ENCODE results near the gene ZMYND10. TPM values are rescaled to one million over a fixed set of nuclear protein-coding genes. Genes with fewer than 3 reads are reported as not detected.

ZMYND10 gene
- total and polyA plus RNA-seq, 9 of the 15 experiments (the other 6 are each of a cell fraction or from before 2014, with no cell fraction given): 0.20 to 2.8 (median 0.70) TPM

DNA sequence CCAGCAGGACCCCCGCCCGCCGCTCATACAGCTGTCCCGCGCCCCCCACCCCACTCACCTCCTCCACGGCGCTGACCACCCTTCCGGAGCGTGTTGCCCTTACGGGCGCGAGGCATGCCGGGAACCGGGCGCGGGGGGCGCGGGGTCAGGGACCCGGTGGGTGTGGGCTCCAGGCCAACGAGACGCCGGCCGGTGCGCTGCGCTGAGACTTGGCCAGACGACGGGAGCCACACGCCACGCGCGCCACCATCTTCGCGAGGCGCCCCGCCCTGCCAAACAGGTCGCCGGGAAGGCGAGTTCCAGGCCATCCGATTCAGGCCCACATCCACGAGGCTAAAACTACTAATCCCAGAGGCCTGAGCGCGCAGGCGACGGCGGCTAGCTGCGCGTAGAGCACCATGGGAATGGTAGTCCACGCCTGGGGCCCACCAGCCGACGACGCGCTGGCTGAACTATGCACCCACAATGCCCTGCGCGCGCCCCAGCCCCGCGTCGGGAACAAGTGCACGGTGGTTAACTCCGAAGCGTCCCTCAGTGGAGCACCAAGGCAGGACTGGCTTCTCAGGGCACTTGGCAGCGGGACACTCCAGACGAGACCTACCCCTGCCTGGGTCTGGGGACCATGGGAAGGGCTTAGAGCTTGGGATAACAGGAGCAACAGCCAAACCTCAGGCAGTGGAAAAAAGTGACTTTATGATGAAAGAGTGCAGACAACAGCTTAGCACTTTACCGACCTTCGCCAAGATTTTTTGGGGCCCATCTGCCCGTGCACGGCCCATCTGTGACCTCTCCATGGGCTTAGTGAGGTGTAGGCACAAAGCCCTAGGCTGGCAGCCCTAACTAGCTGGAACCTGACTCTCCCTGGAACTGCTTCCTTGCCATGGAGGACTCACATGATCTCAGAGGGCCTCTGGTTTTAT, 53.1 kb downstream of the ZMYND10 start, which contains the start of gene IFRD2 (continued):
- TF ChIP-seq, protein P1, sequence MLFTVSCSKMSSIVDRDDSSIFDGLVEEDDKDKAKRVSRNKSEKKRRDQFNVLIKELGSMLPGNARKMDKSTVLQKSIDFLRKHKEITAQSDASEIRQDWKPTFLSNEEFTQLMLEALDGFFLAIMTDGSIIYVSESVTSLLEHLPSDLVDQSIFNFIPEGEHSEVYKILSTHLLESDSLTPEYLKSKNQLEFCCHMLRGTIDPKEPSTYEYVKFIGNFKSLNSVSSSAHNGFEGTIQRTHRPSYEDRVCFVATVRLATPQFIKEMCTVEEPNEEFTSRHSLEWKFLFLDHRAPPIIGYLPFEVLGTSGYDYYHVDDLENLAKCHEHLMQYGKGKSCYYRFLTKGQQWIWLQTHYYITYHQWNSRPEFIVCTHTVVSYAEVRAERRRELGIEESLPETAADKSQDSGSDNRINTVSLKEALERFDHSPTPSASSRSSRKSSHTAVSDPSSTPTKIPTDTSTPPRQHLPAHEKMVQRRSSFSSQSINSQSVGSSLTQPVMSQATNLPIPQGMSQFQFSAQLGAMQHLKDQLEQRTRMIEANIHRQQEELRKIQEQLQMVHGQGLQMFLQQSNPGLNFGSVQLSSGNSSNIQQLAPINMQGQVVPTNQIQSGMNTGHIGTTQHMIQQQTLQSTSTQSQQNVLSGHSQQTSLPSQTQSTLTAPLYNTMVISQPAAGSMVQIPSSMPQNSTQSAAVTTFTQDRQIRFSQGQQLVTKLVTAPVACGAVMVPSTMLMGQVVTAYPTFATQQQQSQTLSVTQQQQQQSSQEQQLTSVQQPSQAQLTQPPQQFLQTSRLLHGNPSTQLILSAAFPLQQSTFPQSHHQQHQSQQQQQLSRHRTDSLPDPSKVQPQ (CRISPR knock-in tag; IDR thresholded peaks at IDR 0.05; ENCODE audit: borderline replicate concordance): no peak
- TF ChIP-seq SMARCC2 (IDR thresholded peaks at IDR 0.05; ENCODE audit: low read depth): no peak
- TF ChIP-seq, protein P2, sequence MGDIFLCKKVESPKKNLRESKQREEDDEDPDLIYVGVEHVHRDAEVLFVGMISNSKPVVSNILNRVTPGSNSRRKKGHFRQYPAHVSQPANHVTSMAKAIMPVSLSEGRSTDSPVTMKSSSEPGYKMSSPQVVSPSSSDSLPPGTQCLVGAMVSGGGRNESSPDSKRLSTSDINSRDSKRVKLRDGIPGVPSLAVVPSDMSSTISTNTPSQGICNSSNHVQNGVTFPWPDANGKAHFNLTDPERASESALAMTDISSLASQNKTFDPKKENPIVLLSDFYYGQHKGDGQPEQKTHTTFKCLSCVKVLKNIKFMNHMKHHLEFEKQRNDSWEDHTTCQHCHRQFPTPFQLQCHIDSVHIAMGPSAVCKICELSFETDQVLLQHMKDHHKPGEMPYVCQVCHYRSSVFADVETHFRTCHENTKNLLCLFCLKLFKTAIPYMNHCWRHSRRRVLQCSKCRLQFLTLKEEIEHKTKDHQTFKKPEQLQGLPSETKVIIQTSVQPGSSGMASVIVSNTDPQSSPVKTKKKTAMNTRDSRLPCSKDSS (IDR thresholded peaks at IDR 0.05; ENCODE audit: low read depth, partially characterized antibody): no peak
- TF ChIP-seq RBM39 (optimal IDR thresholded peaks at IDR 0.05; ENCODE audit: low read depth, low read length): no peak
- 0 out of 2 replicates have a peak, but pooled peaks have one; percentile 37 for TF ChIP-seq ATF1 (CRISPR knock-in tag; IDR thresholded peaks at IDR 0.05)
- TF ChIP-seq ATF1 (tag; IDR thresholded peaks at IDR 0.05): peak; percentile 97
- TF ChIP-seq FOXA3 (CRISPR knock-in tag; conservative IDR thresholded peaks at IDR 0.05 in 1 of 2, IDR thresholded peaks at IDR 0.05 in 1 of 2): no peak
- TF ChIP-seq ELF2 (CRISPR knock-in tag; IDR thresholded peaks at IDR 0.05): no peak
- TF ChIP-seq NFE2L1 (tag; IDR thresholded peaks at IDR 0.05; ENCODE audit: borderline replicate concordance, low read depth): no peak
- TF ChIP-seq, protein P3, sequence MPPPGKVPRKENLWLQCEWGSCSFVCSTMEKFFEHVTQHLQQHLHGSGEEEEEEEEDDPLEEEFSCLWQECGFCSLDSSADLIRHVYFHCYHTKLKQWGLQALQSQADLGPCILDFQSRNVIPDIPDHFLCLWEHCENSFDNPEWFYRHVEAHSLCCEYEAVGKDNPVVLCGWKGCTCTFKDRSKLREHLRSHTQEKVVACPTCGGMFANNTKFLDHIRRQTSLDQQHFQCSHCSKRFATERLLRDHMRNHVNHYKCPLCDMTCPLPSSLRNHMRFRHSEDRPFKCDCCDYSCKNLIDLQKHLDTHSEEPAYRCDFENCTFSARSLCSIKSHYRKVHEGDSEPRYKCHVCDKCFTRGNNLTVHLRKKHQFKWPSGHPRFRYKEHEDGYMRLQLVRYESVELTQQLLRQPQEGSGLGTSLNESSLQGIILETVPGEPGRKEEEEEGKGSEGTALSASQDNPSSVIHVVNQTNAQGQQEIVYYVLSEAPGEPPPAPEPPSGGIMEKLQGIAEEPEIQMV (tag; conservative IDR thresholded peaks at IDR 0.05; ENCODE audit: low read depth): no peak
- TF ChIP-seq, protein P4, sequence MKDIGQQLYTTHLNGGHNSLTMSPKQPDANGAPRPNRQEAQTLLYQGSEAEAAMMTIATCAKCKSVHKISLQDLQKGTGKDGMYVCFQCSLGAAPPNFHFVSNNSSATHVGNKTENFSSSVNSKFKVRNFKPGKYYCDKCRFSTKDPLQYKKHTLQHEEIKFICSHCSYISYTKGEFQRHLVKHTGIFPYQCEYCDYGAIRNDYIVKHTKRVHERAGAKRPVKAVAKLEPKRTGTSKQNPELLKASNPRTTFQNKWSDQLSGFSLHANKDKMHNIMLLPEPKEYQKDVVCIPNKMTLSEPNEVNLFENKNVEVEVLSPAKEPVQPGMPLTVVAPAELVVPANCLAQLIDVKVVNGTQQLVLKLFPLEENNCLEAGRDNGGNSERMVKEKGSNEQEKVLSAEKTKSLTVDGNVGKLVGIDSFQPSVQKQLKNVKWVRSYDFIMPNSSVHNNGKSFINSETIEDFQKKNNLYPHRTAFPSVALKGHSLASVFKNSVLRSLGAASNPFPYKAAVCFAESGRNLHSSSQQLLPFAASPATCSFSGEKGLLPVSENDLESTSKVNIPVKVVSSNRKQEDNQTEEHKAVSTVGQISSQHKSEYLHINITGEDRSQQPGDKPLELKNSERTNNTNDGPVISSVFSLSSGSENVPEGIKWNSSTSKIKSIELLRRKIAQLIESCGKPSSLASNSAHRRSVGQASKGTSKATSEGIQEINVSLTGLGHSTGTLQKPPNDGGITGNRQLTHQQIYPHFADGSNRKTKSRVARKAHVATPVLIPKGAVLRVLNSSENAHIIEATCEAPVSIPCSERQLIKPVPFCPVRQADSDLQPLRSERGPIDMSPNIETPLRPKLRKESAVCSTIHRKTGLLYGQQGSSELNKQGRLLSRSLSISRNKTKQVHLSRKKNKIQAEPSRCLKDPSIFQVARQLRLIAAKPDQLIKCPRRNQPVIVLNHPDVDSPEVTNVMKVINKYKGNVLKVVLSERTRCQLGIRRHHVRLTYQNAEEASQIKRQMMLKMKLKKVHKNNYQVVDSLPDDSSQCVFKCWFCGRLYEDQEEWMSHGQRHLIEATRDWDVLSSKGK (CRISPR knock-in tag; IDR thresholded peaks at IDR 0.05): no peak
- no peak for TF ChIP-seq SRSF1 (IDR thresholded peaks at IDR 0.05; ENCODE audit: low read depth, low read length)
- TF ChIP-seq ZNF507 (tag; conservative IDR thresholded peaks at IDR 0.05): no peak
- TF ChIP-seq RFX1 (IDR thresholded peaks at IDR 0.05): no peak
- no peak for TF ChIP-seq ZNF695 (CRISPR knock-in tag; IDR thresholded peaks at IDR 0.05)
- TF ChIP-seq NR2C1 (IDR thresholded peaks at IDR 0.05): peak; percentile 78
- peak; percentile 92 for TF ChIP-seq NR2C1 (tag; IDR thresholded peaks at IDR 0.05)

Data from K562 (cell line).